K562 (cell line): ENCODE results near the gene LRP3. TPM values are rescaled to one million over a fixed set of nuclear protein-coding genes. Genes with fewer than 3 reads are reported as not detected.
A peak's percentile ranks its signal among the peaks of the same experiment; 100 is the strongest.

Experiments used
- GABPA ChIP-seq: fragments of 200-800 bp; sonication (Bioruptor generic); conservative IDR thresholded peaks from 2 replicates; pipeline ENCODE4 v1.6.1; 2016; ENCODE audit warnings: low read depth, missing genetic modification characterization, missing compliant biosample characterization
- HNRNPK ChIP-seq: fragments of 200-400 bp; formaldehyde crosslinking; IDR thresholded peaks from one replicate; pipeline ENCODE4 v1.6.1; 2018; ENCODE audit warnings: mild to moderate bottlenecking, low read depth, low read length; ENCODE audit not compliant: poor library complexity, severe bottlenecking
- JUND ChIP-seq, 2 experiments: IDR thresholded peaks; 2 replicates in 1 of 2; 3 replicates in 1 of 2; pipeline ENCODE4 v1.6.1; 2011; ENCODE audit warnings: borderline replicate concordance in 2 of 2, low read depth in 2 of 2, low read length in 2 of 2, improper control_type of control experiment in 1 of 2, missing biosample characterization in 1 of 2, missing genetic modification characterization in 1 of 2, missing genetic modification reagents in 1 of 2
- PHB ChIP-seq: fragments of 250-450 bp; sonication (Bioruptor Pico); IDR thresholded peaks from 2 replicates; pipeline ENCODE4 v1.5.0; 2021
- PHF20 ChIP-seq: fragments of 450-650 bp; IDR thresholded peaks from 2 replicates; pipeline ENCODE4 v1.6.1; 2018; ENCODE audit not compliant: partially characterized antibody
- POLR2B ChIP-seq: fragments of 450-650 bp; IDR thresholded peaks from 2 replicates; pipeline ENCODE4 v1.6.1; 2018; ENCODE audit warnings: low read depth; ENCODE audit not compliant: partially characterized antibody
- ZNF143 ChIP-seq: sonication (generic); formaldehyde crosslinking; IDR thresholded peaks from 2 replicates; pipeline ENCODE4 v1.9.0; 2022; ENCODE audit warnings: mild to moderate bottlenecking, missing genetic modification reagents
- polyA plus RNA-seq, 8 experiments: library from polyadenylated mRNA; depleted of rRNA in 4 of 8; stranded (reverse) in 5 of 8; unstranded in 3 of 8; fragments of >200 nt; fragmentation: Nextera tagmentation in 2 of 8; fragmentation: Illumina TruSeq in 1 of 8; extraction: Ambion mirVana in 2 of 8; extraction: Trizol in 1 of 8; gene quantifications; 2 replicates each; pipeline versions ENCODE4 v1.2.1 to v1.2.3, GENCODE V29; 2011 to 2014; ENCODE audit warnings: inconsistent platforms in 1 of 8, missing spikeins in 1 of 8
- total RNA-seq, 7 experiments: library from RNA; depleted of rRNA in 6 of 7; stranded (reverse); fragments of >200 nt in 6 of 7; fragmentation: Illumina TruSeq in 2 of 7; extraction: Trizol in 2 of 7; gene quantifications; 2 replicates each; pipeline versions ENCODE4 v1.2.1 to v1.2.3, GENCODE V29; 2011 to 2021; ENCODE audit warnings: low replicate concordance in 1 of 7
- TF ChIP-seq, protein P1 (sequence below), 2 experiments: fragments of 450-650 bp; formaldehyde crosslinking in 1 of 2; IDR thresholded peaks; 2 replicates each; pipeline versions ENCODE4 v1.4.0 to v1.6.1; 2014 to 2020; ENCODE audit warnings: mild to moderate bottlenecking in 2 of 2, borderline replicate concordance in 1 of 2, low read depth in 1 of 2
- TF ChIP-seq, protein P2 (sequence below): fragments of 450-650 bp; IDR thresholded peaks from 2 replicates; pipeline ENCODE4 v1.6.1; 2016; ENCODE audit warnings: low read depth

LRP3 gene
- total and polyA plus RNA-seq, 9 of the 15 experiments (the other 6 are each of a cell fraction or from before 2014, with no cell fraction given): 0.29 TPM; not detected in 8

DNA sequence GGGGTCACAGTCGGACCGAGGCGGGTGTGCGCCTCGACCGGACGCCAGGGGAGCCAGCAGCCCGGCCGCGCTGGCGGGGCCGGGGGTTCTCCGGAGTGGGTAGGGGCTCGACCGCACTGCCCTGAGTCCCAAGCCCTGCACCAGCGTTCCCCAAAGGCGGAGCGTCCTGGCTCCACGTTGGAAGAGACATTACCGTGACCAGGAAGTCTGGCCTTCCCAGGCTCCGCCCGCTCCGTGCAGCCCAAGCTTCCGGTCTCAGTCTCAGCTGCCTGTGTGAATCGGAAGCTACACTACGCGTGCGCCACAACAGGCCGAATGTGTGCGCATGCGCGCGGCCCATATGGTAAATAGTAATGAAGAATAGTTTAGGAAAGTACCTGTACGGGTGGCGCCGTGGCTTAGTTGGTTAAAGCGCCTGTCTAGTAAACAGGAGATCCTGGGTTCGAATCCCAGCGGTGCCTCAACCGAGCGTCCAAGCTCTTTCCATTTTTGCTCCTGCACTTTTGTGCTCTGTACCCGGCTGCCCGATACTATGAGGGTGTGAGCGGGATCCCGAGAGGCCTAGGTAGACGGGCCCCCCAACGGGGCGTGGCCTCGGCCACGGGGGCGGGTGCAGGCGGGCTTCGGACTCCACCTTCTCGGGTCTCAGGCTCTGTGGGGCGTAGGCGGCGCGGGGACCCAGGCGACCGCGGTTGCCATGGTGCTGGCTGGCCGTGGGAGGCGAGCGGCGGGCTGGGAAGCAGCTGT is 17.3 kb upstream of the LRP3 start (continued):
- TF ChIP-seq, protein P1, sequence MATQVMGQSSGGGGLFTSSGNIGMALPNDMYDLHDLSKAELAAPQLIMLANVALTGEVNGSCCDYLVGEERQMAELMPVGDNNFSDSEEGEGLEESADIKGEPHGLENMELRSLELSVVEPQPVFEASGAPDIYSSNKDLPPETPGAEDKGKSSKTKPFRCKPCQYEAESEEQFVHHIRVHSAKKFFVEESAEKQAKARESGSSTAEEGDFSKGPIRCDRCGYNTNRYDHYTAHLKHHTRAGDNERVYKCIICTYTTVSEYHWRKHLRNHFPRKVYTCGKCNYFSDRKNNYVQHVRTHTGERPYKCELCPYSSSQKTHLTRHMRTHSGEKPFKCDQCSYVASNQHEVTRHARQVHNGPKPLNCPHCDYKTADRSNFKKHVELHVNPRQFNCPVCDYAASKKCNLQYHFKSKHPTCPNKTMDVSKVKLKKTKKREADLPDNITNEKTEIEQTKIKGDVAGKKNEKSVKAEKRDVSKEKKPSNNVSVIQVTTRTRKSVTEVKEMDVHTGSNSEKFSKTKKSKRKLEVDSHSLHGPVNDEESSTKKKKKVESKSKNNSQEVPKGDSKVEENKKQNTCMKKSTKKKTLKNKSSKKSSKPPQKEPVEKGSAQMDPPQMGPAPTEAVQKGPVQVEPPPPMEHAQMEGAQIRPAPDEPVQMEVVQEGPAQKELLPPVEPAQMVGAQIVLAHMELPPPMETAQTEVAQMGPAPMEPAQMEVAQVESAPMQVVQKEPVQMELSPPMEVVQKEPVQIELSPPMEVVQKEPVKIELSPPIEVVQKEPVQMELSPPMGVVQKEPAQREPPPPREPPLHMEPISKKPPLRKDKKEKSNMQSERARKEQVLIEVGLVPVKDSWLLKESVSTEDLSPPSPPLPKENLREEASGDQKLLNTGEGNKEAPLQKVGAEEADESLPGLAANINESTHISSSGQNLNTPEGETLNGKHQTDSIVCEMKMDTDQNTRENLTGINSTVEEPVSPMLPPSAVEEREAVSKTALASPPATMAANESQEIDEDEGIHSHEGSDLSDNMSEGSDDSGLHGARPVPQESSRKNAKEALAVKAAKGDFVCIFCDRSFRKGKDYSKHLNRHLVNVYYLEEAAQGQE (IDR thresholded peaks at IDR 0.05; ENCODE audit: borderline replicate concordance): no peak; the same call in 1 of the 2 replicates
- TF ChIP-seq, protein P1 (CRISPR knock-in tag; IDR thresholded peaks at IDR 0.05; ENCODE audit: low read depth): peak; percentile 55; the same call in 1 of the 2 replicates
- TF ChIP-seq GABPA (tag) (peak; percentile 93), ZNF143 (no peak), JUND (IDR thresholded peaks at IDR 0.05; ENCODE audit: borderline replicate concordance, low read depth, low read length) (peak; percentile 37; the same call in 1 of the 2 replicates), JUND (tag; IDR thresholded peaks at IDR 0.05; ENCODE audit: borderline replicate concordance, low read depth, low read length) (peak; percentile 52; the same call in 1 of the 3 replicates), HNRNPK (peak; percentile 90), PHB (CRISPR knock-in tag) (peak; percentile 45; the same call in 1 of the 2 replicates), PHF20 (peak; percentile 90), POLR2B (peak; percentile 95)
- TF ChIP-seq, protein P2, sequence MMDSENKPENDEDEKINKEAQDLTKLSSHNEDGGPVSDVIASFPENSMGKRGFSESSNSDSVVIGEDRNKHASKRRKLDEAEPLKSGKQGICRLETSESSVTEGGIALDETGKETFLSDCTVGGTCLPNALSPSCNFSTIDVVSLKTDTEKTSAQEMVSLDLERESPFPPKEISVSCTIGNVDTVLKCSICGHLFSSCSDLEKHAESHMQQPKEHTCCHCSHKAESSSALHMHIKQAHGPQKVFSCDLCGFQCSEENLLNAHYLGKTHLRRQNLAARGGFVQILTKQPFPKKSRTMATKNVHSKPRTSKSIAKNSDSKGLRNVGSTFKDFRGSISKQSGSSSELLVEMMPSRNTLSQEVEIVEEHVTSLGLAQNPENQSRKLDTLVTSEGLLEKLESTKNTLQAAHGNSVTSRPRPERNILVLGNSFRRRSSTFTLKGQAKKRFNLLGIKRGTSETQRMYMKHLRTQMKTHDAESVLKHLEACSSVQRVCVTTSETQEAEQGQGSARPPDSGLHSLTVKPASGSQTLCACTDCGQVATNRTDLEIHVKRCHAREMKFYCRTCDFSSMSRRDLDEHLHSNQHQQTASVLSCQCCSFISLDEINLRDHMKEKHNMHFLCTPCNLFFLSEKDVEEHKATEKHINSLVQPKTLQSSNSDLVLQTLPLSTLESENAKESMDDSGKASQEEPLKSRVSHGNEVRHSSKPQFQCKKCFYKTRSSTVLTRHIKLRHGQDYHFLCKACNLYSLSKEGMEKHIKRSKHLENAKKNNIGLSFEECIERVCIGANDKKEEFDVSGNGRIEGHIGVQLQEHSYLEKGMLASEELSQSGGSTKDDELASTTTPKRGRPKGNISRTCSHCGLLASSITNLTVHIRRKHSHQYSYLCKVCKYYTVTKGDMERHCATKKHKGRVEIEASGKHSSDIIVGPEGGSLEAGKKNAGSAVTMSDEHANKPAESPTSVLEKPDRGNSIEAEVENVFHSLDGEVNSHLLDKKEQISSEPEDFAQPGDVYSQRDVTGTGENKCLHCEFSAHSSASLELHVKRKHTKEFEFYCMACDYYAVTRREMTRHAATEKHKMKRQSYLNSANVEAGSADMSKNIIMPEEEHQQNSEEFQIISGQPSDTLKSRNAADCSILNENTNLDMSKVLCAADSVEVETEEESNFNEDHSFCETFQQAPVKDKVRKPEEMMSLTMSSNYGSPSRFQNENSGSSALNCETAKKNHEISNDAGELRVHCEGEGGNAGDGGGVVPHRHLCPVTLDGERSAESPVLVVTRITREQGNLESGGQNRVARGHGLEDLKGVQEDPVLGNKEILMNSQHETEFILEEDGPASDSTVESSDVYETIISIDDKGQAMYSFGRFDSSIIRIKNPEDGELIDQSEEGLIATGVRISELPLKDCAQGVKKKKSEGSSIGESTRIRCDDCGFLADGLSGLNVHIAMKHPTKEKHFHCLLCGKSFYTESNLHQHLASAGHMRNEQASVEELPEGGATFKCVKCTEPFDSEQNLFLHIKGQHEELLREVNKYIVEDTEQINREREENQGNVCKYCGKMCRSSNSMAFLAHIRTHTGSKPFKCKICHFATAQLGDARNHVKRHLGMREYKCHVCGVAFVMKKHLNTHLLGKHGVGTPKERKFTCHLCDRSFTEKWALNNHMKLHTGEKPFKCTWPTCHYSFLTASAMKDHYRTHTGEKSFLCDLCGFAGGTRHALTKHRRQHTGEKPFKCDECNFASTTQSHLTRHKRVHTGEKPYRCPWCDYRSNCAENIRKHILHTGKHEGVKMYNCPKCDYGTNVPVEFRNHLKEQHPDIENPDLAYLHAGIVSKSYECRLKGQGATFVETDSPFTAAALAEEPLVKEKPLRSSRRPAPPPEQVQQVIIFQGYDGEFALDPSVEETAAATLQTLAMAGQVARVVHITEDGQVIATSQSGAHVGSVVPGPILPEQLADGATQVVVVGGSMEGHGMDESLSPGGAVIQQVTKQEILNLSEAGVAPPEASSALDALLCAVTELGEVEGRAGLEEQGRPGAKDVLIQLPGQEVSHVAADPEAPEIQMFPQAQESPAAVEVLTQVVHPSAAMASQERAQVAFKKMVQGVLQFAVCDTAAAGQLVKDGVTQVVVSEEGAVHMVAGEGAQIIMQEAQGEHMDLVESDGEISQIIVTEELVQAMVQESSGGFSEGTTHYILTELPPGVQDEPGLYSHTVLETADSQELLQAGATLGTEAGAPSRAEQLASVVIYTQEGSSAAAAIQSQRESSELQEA: peak; percentile 86
